Measurements from ENCODE around the gene KCNG2.
A peak's percentile ranks its signal among the peaks of the same experiment; 100 is the strongest.

Gene KCNG2

GRCh38 chr18:79816981-79817606 lies 19.4 kb downstream of the KCNG2 start:
- Mint-ChIP-seq H3K4me1 (ENCODE audit: low read depth in 2 of 2) (peaks cover 0 to 6% of the 10 kb centered on the region in 2 donors), H3K27me3 (peaks cover 12 to 38% of the 10 kb centered on the region in 2 donors), H3K36me3 (ENCODE audit: insufficient read depth) (no peaks in the 10 kb centered on the region), H3K9me3 (no peaks in the 10 kb centered on the region), H3K27ac (no peak overlapping the region), H3K4me3 (no peak overlapping the region)
- ATAC-seq (replicated peaks) (no peak), DNase-seq (no peak)

DNA sequence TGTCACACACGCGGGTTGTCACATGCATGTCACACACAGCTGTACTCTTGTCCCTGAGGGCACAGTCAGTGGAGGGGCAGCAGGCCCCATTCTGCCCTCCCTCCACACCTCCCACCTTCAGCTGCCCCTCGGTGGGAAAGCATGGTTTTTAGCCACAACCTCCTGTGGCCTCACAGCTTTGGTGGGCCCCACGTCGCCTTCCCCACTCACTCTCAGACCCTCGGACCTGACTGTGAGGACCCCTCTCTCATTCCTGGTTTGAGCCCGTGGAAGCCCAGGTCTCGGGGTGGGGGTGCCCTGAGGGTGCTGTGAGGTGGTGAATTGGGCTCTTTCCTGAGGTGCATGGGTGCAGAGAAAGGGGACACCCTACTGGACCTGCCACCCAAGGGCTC lies 19.9 kb downstream of the KCNG2 start:
- no peaks in the 10 kb centered on the region for H3K9me3 Mint-ChIP-seq
- no peaks in the 10 kb centered on the region for H3K36me3 Mint-ChIP-seq (ENCODE audit: insufficient read depth)
- no peak for ATAC-seq (replicated peaks)
- no peak overlapping the region for H3K4me3 Mint-ChIP-seq
- H3K4me1 Mint-ChIP-seq (ENCODE audit: low read depth in 2 of 2): peaks cover 0 to 6% of the 10 kb centered on the region in 2 donors
- H3K27ac Mint-ChIP-seq: no peak overlapping the region
- H3K27me3 Mint-ChIP-seq: peaks cover 16 to 40% of the 10 kb centered on the region in 2 donors
- no peak for DNase-seq

DNA sequence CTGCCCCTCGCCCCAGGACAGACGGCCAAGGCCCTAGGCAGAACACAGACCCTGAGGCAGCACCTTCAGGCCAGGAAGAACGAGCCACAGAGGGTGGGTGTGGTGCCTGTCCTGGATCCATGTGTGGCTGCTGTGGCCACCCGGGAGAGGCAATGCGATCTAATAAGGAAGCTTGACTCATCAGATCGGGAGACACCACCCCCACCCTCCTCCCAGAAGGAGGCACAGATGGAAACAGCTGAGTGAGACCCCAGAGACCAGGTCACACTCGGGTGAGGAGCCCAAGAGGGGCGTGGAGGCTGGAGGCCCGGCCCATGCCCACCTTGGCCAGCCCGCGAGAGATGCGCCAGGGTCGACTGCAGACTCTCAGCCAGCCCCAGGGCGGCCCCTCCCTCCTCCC lies 20.3 kb downstream of the KCNG2 start:
- ATAC-seq (replicated peaks) (no peak), DNase-seq (no peak)
- peaks cover 0 to 6% of the 10 kb centered on the region in 2 donors for H3K4me1 Mint-ChIP-seq (ENCODE audit: low read depth in 2 of 2)
- H3K9me3 Mint-ChIP-seq: no peaks in the 10 kb centered on the region
- no peaks in the 10 kb centered on the region for H3K36me3 Mint-ChIP-seq (ENCODE audit: insufficient read depth)
- H3K4me3 Mint-ChIP-seq: no peak overlapping the region
- H3K27ac Mint-ChIP-seq: no peak overlapping the region
- peaks cover 20 to 44% of the 10 kb centered on the region in 2 donors for H3K27me3 Mint-ChIP-seq

GRCh38 chr18:79818631-79819030 lies 20.9 kb downstream of the KCNG2 start:
- Mint-ChIP-seq H3K27ac (no peak overlapping the region), H3K27me3 (peaks cover 26 to 44% of the 10 kb centered on the region in 2 donors), H3K4me3 (no peak overlapping the region), H3K4me1 (ENCODE audit: low read depth in 2 of 2) (peaks cover 0 to 6% of the 10 kb centered on the region in 2 donors), H3K9me3 (no peaks in the 10 kb centered on the region), H3K36me3 (ENCODE audit: insufficient read depth) (no peaks in the 10 kb centered on the region)
- DNase-seq (no peak), ATAC-seq (replicated peaks) (no peak)

DNA sequence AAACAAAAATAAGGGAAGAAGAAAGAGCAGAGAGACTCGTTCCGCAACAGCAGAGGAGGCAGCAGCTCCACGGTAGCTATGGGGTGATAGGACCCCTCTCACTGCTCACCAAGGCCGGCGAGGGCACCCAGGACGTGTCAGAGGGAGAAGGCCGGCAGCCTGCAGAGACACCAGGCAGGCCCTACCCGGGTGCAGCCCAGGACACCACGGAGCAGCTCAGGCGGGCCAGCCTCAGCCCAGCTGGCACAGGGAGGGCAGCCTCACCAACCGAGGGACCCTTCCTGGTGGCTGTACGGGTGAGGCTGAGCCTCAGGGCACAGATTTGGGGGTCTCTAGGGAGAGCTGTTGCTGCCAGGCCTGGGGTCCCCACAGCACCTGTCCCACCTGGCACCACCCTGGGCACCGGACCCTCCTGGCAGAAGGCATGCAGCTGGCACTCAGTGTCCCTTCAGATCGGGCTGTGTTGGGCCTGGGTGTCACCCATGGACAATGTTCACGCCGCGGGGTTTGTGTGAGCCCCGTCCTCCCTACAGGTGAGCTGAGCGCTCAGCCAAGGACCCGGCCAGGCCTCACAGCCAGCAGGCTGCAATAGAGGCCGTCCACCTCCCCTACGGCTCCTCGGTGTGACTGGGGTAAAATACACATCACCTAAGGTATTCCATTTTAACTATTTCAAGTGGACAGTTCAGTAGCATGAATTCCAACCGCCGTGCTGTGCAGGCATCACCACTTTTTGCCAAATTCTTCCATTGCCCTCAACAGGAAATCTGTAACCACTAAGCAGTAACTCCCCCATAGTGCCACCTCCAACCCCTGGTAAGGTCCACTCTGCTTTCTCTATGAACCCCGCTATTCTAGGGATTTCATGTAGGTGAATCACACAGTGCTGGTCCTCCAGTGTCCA lies 21.6 kb downstream of the KCNG2 start:
- Mint-ChIP-seq H3K4me3 (peak overlapping the region in 1 of 2 donors; percentile 27), H3K27me3 (peaks cover 23 to 45% of the 10 kb centered on the region in 2 donors), H3K4me1 (ENCODE audit: low read depth in 2 of 2) (peaks cover 0 to 6% of the 10 kb centered on the region in 2 donors), H3K36me3 (ENCODE audit: insufficient read depth) (no peaks in the 10 kb centered on the region), H3K27ac (no peak overlapping the region), H3K9me3 (no peaks in the 10 kb centered on the region)
- ATAC-seq (replicated peaks): no peak
- no peak for DNase-seq

- DNase-seq (no peak), ATAC-seq (replicated peaks) (peak; percentile 46)
- peaks cover 0 to 6% of the 10 kb centered on the region in 2 donors for H3K4me1 Mint-ChIP-seq (ENCODE audit: low read depth in 2 of 2)
- H3K27me3 Mint-ChIP-seq: peaks cover 25 to 49% of the 10 kb centered on the region in 2 donors
- no peaks in the 10 kb centered on the region for H3K36me3 Mint-ChIP-seq (ENCODE audit: insufficient read depth)
- H3K4me3 Mint-ChIP-seq: peak overlapping the region in 1 of 2 donors; percentile 27
- no peaks in the 10 kb centered on the region for H3K9me3 Mint-ChIP-seq
- H3K27ac Mint-ChIP-seq: no peak overlapping the region
These were observed 22.2 kb downstream of the KCNG2 start for GRCh38 chr18:79819968-79820351.

- ATAC-seq (replicated peaks): no peak
- Mint-ChIP-seq H3K4me3 (no peak overlapping the region), H3K36me3 (ENCODE audit: insufficient read depth) (no peaks in the 10 kb centered on the region), H3K27ac (no peak overlapping the region), H3K27me3 (peaks cover 29 to 49% of the 10 kb centered on the region in 2 donors), H3K4me1 (ENCODE audit: low read depth in 2 of 2) (peaks cover 0 to 6% of the 10 kb centered on the region in 2 donors), H3K9me3 (no peaks in the 10 kb centered on the region)
- DNase-seq: no peak
These were observed 25.4 kb downstream of the KCNG2 start for GRCh38 chr18:79823120-79823519.

DNA sequence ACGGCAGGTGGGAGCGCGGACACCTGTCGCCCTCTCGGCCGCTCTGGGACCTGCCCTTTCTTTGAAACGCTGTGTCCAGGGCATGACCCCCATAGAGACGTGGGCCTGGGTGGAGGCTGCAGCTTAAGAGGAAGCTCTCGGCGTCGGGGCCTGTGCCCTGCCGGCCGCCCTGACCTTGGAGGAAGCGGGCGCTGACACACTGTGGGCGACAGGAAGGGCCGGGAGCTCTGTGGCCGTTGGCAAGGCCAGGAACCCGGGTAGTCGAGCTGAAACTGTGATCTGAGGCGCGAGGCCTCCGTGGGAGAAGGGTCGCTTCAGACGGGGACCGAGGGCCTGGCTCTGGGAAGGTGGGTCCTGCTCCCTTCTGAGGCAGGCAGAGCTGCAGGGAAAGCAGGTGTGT lies 28.2 kb downstream of the KCNG2 start:
- DNase-seq: no peak
- H3K27ac Mint-ChIP-seq: no peak overlapping the region
- no peaks in the 10 kb centered on the region for H3K36me3 Mint-ChIP-seq (ENCODE audit: insufficient read depth)
- no peaks in the 10 kb centered on the region for H3K4me1 Mint-ChIP-seq (ENCODE audit: low read depth in 2 of 2)
- no peaks in the 10 kb centered on the region for H3K9me3 Mint-ChIP-seq
- no peak for ATAC-seq (replicated peaks)
- no peak overlapping the region for H3K4me3 Mint-ChIP-seq
- H3K27me3 Mint-ChIP-seq: peaks cover 23 to 28% of the 10 kb centered on the region in 2 donors

DNA sequence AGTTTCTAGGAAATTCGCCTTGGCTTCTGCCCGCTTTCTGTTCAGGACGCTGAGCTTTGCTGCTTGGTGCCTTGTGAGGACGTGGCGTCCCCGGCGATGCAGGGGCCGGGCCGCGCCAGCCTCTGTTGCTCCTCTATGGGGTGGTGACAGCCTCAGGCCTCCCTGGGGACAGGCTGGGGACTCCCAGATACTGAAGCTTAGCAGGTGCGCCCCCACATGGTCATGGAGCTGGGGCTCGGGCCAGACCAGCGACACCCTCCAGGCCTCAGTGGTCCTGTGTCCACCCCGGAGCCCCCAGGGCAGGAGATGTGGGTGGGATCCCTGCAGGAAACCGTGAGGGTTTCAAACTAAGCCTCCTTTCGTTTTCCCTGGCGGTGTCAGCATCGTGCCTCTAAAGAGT lies 29.2 kb downstream of the KCNG2 start:
- no peaks in the 10 kb centered on the region for H3K4me1 Mint-ChIP-seq (ENCODE audit: low read depth in 2 of 2)
- ATAC-seq (replicated peaks): no peak
- H3K36me3 Mint-ChIP-seq (ENCODE audit: insufficient read depth): no peaks in the 10 kb centered on the region
- no peak overlapping the region for H3K4me3 Mint-ChIP-seq
- DNase-seq: no peak
- peaks cover 24 to 31% of the 10 kb centered on the region in 2 donors for H3K27me3 Mint-ChIP-seq
- no peak overlapping the region for H3K27ac Mint-ChIP-seq
- no peaks in the 10 kb centered on the region for H3K9me3 Mint-ChIP-seq

GRCh38 chr18:79828258-79828657 lies 30.5 kb downstream of the KCNG2 start:
- DNase-seq: no peak
- no peak overlapping the region for H3K4me3 Mint-ChIP-seq
- no peak for ATAC-seq (replicated peaks)
- H3K36me3 Mint-ChIP-seq (ENCODE audit: insufficient read depth): no peaks in the 10 kb centered on the region
- H3K27ac Mint-ChIP-seq: no peak overlapping the region
- peaks cover 23 to 32% of the 10 kb centered on the region in 2 donors for H3K27me3 Mint-ChIP-seq
- H3K4me1 Mint-ChIP-seq (ENCODE audit: low read depth in 2 of 2): no peaks in the 10 kb centered on the region
- no peaks in the 10 kb centered on the region for H3K9me3 Mint-ChIP-seq

DNA sequence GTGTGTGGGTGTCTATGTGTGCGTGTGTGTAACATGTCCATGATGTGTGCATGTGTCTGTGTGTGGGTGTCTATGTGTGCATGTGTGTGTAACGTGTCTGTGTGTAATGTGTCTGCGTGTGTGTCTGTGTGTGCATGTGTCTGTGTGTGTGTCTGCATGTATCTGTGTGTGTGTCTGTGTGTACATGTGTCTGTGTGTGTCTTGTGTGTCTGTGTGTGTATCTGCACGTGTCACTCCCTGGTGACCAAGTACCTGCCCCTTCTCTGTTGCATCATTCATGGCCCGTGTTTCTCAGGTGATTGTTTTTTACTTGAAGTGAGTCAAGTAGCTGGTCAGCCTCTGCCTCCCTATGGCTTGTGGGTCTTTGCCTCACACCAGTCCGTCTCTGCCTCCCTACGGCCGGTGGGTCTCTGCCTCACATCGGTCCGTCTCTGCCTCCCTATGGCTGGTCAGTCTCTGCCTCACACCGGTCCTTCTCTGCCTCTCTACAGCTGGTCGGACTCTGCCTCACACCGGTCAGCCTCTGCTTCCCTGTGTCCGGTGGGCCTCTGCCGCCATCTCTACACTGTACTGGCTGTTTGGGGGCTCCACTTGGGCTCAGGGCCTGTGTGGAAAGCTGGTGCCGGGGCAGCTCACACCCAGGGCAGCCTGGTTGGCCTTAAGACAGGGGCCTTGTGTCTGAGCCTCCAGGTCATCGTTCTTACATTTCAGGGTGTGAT lies 31.6 kb downstream of the KCNG2 start:
- no peaks in the 10 kb centered on the region for H3K4me1 Mint-ChIP-seq (ENCODE audit: low read depth in 2 of 2)
- DNase-seq (no peak), ATAC-seq (replicated peaks) (no peak)
- H3K27ac Mint-ChIP-seq: no peak overlapping the region
- no peaks in the 10 kb centered on the region for H3K9me3 Mint-ChIP-seq
- H3K27me3 Mint-ChIP-seq: peaks cover 29 to 32% of the 10 kb centered on the region in 2 donors
- H3K4me3 Mint-ChIP-seq: no peak overlapping the region
- no peaks in the 10 kb centered on the region for H3K36me3 Mint-ChIP-seq (ENCODE audit: insufficient read depth)

DNA sequence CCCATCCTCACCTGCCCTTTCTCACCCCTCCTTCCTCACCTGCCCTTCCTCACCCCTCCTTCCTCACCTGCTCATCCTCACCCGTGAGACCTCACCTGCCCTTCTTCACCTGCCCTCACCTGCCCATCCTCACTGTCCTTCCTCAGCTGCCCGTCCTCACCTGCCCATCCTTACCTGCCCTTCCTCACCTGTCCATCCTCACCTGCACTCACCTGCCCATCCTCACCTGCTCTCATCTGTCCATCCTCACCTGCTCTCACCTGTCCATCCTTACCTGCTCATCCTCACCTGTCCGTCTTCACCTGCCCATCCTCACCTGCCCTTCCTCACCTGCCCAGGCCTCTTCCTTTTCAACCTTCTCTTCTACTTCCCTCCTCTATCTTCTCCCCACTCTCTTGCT lies 34.4 kb downstream of the KCNG2 start:
- no peaks in the 10 kb centered on the region for H3K36me3 Mint-ChIP-seq (ENCODE audit: insufficient read depth)
- no peak overlapping the region for H3K27ac Mint-ChIP-seq
- H3K4me3 Mint-ChIP-seq: no peak overlapping the region
- DNase-seq (no peak), ATAC-seq (replicated peaks) (no peak)
- peaks cover 46 to 55% of the 10 kb centered on the region in 2 donors for H3K27me3 Mint-ChIP-seq
- no peaks in the 10 kb centered on the region for H3K4me1 Mint-ChIP-seq (ENCODE audit: low read depth in 2 of 2)
- no peaks in the 10 kb centered on the region for H3K9me3 Mint-ChIP-seq

DNA sequence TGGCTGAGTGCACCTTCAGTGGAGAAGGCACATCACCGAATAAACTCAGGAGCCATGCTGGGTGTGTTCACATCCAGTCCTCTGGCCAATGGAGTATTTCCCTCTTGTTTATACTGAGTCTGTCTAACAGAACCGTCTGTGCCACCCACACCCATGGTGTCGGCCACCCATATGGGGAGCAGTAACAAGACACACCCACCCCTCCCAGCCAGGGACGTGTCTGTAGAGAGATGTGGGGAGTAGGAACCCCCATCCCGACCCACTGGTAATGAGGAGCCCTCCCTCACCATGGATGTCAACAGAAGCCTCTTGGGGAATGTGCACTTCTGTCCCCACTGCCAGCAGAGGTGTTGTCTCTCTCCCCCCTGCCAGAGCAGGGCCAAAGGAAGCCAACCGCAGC lies 37.1 kb downstream of the KCNG2 start:
- DNase-seq (no peak), ATAC-seq (replicated peaks) (no peak)
- Mint-ChIP-seq H3K36me3 (ENCODE audit: insufficient read depth) (no peaks in the 10 kb centered on the region), H3K4me1 (ENCODE audit: low read depth in 2 of 2) (no peaks in the 10 kb centered on the region), H3K9me3 (no peaks in the 10 kb centered on the region), H3K27ac (no peak overlapping the region), H3K27me3 (peaks cover 54 to 68% of the 10 kb centered on the region in 2 donors), H3K4me3 (no peak overlapping the region)

Data from effector memory CD8-positive, alpha-beta T cell (primary cell).